Measurements from ENCODE around the gene BPIFB2.

Gene BPIFB2

DNA sequence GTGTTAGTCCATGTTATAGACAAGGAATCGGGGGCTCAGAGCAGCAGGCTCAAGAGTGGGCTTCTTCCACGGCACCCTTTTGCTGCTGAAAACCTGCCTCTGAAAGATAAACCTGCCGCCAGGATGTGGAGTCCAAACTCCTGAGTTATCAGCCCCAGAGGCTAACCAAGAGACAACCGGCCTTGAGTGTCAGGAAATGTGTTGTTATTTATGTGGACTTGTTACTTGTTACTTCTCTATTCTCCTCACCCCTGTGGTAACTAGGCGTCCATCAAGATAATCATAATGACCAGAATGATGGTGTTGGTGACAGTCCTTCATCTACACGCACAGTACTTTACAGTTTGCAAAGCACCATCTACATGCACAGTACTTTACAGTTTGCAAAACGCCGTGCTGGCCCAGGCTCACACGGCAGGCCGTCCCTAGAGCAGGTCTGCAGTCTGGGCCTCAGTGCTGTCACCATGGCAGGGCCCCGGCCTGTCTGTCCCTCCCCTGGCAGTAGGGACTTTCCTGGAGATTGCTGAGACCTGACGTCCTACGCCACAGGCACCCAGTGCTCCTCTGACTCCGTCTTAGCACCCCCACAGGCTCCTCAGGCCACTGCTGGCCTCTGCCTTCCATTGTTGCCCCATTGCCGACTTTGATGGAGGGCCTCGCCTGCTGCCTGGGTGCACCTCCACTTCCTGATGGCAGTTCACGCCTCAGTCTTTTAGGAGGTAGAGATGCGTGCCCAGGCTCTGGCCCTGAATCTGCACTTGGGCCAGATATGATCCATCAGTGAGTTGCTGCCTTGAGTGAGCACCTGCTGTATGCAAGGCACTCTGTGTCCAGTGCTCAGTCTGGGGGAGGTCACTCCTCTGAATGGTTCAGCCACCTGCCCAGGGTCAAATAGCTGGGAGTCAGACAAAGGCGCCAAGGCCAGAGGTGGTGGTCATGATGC lies 62.9 kb downstream of the BPIFB2 start:
- no peak for DNase-seq (ENCODE audit: low spot score)

- no peak for DNase-seq (ENCODE audit: low spot score)
Measured at GRCh38 chr20:33071198-33071597, 63.7 kb downstream of the BPIFB2 start.

DNA sequence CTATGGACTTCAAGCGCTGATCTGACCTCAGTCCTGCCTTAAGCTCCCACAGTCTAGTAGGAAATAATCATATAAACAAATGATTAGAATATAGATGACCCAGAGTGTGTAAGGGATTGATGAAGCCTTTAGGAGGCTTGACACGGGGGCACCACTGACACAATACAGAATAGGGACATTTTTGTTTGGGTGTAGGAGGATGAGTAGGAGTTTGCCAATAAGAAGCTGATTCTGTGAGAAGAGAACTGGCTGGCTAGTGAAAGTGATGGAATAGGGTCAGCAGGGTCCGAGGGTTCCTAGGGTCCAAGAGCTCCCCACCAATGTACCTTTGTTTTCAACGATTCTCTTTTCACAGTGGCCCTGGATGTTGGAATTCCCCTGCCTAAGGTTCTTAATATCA lies 64.9 kb downstream of the BPIFB2 start:
- DNase-seq (ENCODE audit: low spot score), result no peak

DNA sequence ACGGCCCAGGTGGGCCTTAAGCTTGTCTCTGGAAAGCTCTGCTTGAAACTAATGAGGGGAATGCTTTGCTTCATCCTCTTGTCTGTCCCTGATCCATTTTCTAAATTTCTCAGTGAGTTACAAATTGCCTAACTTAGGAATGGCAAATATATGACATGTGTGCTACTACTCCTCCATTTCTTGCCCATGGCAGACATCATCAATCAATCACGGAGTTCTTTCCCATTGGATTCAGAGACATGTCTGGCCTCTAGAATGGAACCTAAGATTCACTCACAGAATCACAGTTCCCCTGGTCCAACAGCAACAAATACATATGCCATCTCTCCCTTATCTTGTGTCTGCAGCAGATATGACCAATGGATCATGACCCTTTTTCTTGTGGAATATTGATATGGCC lies 65.3 kb downstream of the BPIFB2 start:
- DNase-seq (ENCODE audit: low spot score), result no peak
